Measurements from ENCODE around the gene ASMT.

DNA sequence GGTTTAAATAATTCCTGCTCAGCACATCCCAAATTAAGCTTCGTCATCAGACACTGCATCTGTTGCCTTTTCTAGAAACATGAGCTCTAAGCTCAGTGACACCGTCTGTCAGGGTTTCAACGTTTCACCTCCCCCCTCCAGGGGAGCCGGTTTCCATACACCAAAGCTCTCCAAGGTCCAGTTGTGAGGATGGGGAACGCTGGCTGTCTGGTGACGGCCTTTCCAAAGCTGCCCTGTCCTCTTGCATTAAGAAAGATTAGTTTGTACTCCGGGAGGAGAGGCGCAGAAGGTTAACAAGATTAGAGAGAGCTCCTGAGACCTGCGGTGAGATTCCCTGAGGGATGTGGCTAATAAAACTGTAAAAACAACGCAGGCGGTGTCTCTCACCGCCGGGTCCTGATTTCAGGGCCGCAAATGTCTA, 43.2 kb downstream of the ASMT start:
- TF ChIP-seq, protein P1, sequence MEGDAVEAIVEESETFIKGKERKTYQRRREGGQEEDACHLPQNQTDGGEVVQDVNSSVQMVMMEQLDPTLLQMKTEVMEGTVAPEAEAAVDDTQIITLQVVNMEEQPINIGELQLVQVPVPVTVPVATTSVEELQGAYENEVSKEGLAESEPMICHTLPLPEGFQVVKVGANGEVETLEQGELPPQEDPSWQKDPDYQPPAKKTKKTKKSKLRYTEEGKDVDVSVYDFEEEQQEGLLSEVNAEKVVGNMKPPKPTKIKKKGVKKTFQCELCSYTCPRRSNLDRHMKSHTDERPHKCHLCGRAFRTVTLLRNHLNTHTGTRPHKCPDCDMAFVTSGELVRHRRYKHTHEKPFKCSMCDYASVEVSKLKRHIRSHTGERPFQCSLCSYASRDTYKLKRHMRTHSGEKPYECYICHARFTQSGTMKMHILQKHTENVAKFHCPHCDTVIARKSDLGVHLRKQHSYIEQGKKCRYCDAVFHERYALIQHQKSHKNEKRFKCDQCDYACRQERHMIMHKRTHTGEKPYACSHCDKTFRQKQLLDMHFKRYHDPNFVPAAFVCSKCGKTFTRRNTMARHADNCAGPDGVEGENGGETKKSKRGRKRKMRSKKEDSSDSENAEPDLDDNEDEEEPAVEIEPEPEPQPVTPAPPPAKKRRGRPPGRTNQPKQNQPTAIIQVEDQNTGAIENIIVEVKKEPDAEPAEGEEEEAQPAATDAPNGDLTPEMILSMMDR (conservative IDR thresholded peaks at IDR 0.05 in 1 of 2, IDR thresholded peaks at IDR 0.05 in 1 of 2; ENCODE audit: low read depth in 1 of 2, low read length in 2 of 2), result no peak
- TF ChIP-seq EZH2 (IDR thresholded peaks at IDR 0.05; ENCODE audit: low read length, missing control alignments), result no peak

All from fibroblast of lung (primary cell).